Measurements from ENCODE around the gene MOB1B.
"Not testable (repeated sequence)": the region's sequence is repeated elsewhere in the genome, so short reads cannot be mapped to it uniquely, and the experiment has no call there.

Gene MOB1B

DNA sequence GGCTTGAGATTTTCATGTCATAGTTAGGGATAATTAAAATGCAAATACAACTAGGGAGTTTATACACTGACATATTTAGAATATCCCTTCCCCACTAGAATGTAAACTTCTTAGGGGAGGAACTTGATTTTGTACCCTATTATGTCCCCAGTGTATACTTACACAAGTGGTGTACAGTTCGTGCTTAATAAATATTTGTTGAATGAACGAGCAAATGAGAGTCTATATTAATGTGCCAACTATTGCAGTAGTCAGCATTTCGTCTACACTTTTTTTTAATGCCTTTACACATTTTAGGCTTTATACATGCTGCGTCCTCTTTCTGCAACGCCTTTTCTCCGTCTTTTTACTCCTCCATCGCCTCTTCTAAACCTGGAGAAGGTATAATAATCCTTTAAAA, 8.4 kb upstream of the MOB1B start:
- CTCF ChIA-PET, result no interaction called here
- TF ChIP-seq LEF1 (IDR thresholded peaks at IDR 0.05; ENCODE audit: borderline replicate concordance) (no peak), NFRKB (IDR thresholded peaks at IDR 0.05) (no peak), ELF4 (IDR thresholded peaks at IDR 0.05) (no peak), ZNF384 (IDR thresholded peaks at IDR 0.05) (no peak), FOXA1 (IDR thresholded peaks at IDR 0.05) (no peak), CTBP1 (IDR thresholded peaks at IDR 0.05; ENCODE audit: borderline replicate concordance) (no peak), L3MBTL2 (conservative IDR thresholded peaks at IDR 0.05) (no peak), HDGF (IDR thresholded peaks at IDR 0.05; ENCODE audit: borderline replicate concordance) (no peak), FOXM1 (IDR thresholded peaks at IDR 0.05; ENCODE audit: borderline replicate concordance) (no peak), SP1 (IDR thresholded peaks at IDR 0.05) (no peak), FOXK2 (IDR thresholded peaks at IDR 0.05) (no peak), ARNT (IDR thresholded peaks at IDR 0.05) (no peak), SUZ12 (IDR thresholded peaks at IDR 0.05) (no peak), TARDBP (IDR thresholded peaks at IDR 0.05) (no peak), BHLHE40 (IDR thresholded peaks at IDR 0.05; ENCODE audit: borderline replicate concordance) (no peak)
- TF ChIP-seq, protein P1, sequence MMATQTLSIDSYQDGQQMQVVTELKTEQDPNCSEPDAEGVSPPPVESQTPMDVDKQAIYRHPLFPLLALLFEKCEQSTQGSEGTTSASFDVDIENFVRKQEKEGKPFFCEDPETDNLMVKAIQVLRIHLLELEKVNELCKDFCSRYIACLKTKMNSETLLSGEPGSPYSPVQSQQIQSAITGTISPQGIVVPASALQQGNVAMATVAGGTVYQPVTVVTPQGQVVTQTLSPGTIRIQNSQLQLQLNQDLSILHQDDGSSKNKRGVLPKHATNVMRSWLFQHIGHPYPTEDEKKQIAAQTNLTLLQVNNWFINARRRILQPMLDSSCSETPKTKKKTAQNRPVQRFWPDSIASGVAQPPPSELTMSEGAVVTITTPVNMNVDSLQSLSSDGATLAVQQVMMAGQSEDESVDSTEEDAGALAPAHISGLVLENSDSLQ (IDR thresholded peaks at IDR 0.05), result no peak
- POLR2A ChIA-PET, result interaction anchor here (1.5 kb wide), 1 partner anchor 8 kb away, joined by 4 read pairs; the partner anchor contains the start of gene MOB1B

DNA sequence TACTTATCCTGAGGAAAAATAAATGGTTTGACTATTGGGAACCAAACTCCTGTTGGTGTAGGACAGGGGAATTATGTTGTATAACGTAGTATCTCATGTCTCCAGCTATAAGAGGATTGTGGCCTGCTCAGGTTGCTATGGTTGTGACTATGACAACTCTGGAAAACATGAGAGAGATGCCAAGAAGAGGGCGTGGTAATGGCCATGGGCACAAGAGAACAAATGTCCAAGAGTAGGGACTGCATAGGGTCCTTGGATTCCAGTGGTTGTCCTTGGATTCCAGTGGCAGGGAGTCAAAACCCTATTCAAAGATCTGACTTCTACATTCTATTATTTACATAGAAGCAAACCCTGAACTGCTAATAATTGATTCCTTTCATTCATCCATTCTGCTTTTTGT, 6.8 kb upstream of the MOB1B start:
- TF ChIP-seq ZNF384 (IDR thresholded peaks at IDR 0.05) (no peak), BHLHE40 (IDR thresholded peaks at IDR 0.05; ENCODE audit: borderline replicate concordance) (no peak), ELF4 (IDR thresholded peaks at IDR 0.05) (no peak), NFRKB (IDR thresholded peaks at IDR 0.05) (no peak), FOXM1 (IDR thresholded peaks at IDR 0.05; ENCODE audit: borderline replicate concordance) (no peak), ARNT (IDR thresholded peaks at IDR 0.05) (no peak), FOXK2 (IDR thresholded peaks at IDR 0.05) (no peak), HDGF (IDR thresholded peaks at IDR 0.05; ENCODE audit: borderline replicate concordance) (no peak), CTBP1 (IDR thresholded peaks at IDR 0.05; ENCODE audit: borderline replicate concordance) (no peak), SUZ12 (IDR thresholded peaks at IDR 0.05) (no peak), L3MBTL2 (conservative IDR thresholded peaks at IDR 0.05) (no peak), TARDBP (IDR thresholded peaks at IDR 0.05) (no peak), LEF1 (IDR thresholded peaks at IDR 0.05; ENCODE audit: borderline replicate concordance) (no peak)
- TF ChIP-seq, protein P1 (IDR thresholded peaks at IDR 0.05), result no peak
- POLR2A ChIA-PET, result no interaction called here
- CTCF ChIA-PET, result no interaction called here
- no peak for DNase-seq (ENCODE audit: extremely low spot score)

More for the DNA sequence above, 8.4 kb upstream of the MOB1B start:
- DNase-seq (ENCODE audit: extremely low spot score), result no peak

DNA sequence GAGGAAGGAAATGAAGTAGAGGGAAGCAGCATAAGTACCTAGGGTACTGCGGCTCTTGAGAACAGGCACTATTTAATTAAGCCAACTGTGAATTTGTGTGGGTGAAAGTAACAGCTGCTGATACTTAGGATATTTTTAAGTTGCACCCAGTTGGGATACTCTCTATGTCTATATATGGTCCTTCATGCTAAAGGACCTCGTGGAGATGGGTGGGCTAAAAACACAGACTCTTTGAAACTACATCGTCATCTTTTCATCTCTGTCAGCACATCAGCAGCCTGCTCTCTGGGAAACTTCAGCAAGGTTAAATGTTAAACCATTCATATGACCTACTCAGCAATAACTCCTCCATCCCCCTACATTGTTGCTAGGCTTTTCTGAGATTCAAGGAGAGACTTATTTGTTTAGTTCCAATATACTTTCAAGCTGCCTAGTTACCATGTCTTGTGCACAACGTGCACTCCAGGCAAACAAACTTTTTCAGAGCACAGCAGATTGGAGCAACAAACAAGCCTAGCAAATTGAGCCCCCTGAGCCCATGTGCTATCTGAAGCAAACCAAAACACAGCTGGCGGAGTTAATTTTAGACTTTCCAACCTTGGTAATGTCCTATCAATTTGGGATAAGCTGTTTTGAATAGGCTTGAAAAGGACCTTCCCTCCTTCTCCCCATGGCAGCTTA, 6.2 kb upstream of the MOB1B start:
- CTCF ChIA-PET, result no interaction called here

DNA sequence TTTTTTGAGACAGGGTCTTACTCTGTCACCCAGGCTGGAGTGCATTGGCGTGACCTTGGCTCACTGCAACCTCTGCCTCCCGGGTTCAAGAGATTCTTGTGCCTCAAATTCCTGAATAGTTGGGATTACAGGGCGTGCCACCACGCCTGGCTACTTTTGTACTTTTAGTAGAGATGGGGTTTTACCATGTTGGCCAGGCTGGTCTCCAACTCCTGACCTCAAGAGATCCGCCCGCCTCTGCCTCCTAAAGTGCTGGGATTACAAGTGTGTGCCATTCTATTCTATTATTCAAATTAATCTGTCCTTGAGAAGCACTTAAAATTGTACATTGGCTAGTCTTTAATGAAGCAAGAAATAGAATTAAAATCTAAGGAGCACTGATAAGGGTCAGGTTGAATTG, 3.6 kb upstream of the MOB1B start:
- CTCF ChIA-PET, result not testable (repeated sequence)

More for the DNA sequence above, 6.2 kb upstream of the MOB1B start:
- POLR2A ChIA-PET, result no interaction called here
- DNase-seq (ENCODE audit: extremely low spot score), result no peak
- TF ChIP-seq LEF1 (IDR thresholded peaks at IDR 0.05; ENCODE audit: borderline replicate concordance), result no peak

DNA sequence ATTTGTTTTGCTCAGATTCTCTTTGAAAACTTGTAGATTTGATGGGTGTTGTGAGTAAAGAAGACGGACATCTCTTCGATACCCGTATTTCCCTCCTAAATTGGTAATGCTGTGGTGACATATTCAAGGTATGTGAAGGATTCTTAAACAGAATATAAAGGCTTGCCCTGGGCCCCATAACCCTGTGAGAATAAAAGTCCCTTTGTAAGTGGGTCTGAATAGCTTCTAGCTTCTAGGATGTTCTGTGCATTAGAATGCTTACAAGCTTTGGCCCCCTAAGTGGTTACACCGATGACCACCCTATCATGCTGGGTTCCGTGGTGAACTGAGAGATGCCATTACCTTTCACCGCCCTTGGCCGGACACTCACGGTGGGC, 574 bp upstream of the MOB1B start:
- TF ChIP-seq CTBP1 (IDR thresholded peaks at IDR 0.05; ENCODE audit: borderline replicate concordance) (no peak), SP1 (IDR thresholded peaks at IDR 0.05) (no peak), ELF4 (IDR thresholded peaks at IDR 0.05) (no peak), LEF1 (IDR thresholded peaks at IDR 0.05; ENCODE audit: borderline replicate concordance) (no peak), NFRKB (IDR thresholded peaks at IDR 0.05) (no peak)
- POLR2A ChIA-PET, result interaction anchor here (0.7 to 2.2 kb wide), 12 partner anchors 9 to 201 kb away, joined by 3 to 11 read pairs (median 4); partner anchors contain the start of genes DCK and GRSF1
- CTCF ChIA-PET, result interaction anchor here (0.5 to 0.6 kb wide), 2 partner anchors 184 to 210 kb away, joined by 3 to 4 read pairs; no protein-coding TSS in a partner anchor
- no peak for DNase-seq (ENCODE audit: extremely low spot score)

More for the DNA sequence above, 3.6 kb upstream of the MOB1B start:
- DNase-seq (ENCODE audit: extremely low spot score), result not testable (repeated sequence)
- POLR2A ChIA-PET, result interaction anchor here (1.0 kb wide), 1 partner anchor 54 kb away, joined by 3 read pairs; no protein-coding TSS in a partner anchor

DNA sequence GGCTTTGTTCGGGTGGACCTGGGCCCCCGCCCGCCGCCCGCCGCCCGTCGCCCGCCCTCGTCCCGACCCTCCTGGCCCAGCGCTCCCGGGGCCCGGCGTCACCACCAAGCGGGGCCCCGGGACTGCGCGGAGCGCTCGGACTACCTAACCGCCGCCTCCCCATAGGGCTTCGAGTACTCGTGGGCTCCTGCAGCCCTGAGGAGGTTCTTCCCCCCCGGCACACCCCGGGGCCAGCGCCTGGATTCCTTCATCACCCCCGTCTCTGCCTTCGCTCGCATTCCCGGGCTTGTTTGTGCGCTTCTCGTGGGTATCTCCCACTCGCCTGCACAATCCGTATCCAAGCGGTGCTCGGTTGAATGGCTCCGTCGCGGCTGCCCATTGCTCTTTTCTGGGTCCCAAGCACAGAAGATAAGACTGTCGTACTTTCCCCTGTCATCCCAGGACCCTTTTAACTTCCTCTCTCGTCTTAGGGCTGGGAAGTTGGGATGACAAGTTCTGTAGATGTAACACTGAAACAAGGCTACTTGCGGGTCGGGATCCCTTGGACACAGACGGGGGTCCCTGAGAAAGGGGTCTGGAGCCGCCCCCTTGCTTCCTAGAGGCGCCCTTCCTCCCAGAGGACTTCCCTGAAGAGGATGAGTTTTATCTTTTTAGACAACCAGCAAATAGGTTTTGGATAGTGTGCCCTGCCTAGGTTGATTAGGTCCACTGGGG, 565 bp downstream of the MOB1B start:
- ChIA-PET CTCF (no interaction called here), POLR2A (interaction anchor here (0.6 to 2.2 kb wide), 17 partner anchors 8 to 202 kb away, joined by 3 to 11 read pairs (median 4); partner anchors contain the start of genes DCK and GRSF1)
- no peak for TF ChIP-seq SP1 (IDR thresholded peaks at IDR 0.05)
- TF ChIP-seq FOXK2 (IDR thresholded peaks at IDR 0.05), result no peak
- no peak for TF ChIP-seq LEF1 (IDR thresholded peaks at IDR 0.05; ENCODE audit: borderline replicate concordance)
- no peak for TF ChIP-seq FOXM1 (IDR thresholded peaks at IDR 0.05; ENCODE audit: borderline replicate concordance)
- TF ChIP-seq FOXA1 (IDR thresholded peaks at IDR 0.05), result no peak
- no peak for TF ChIP-seq ZNF384 (IDR thresholded peaks at IDR 0.05)
- no peak for TF ChIP-seq HDGF (IDR thresholded peaks at IDR 0.05; ENCODE audit: borderline replicate concordance)
- TF ChIP-seq TARDBP (IDR thresholded peaks at IDR 0.05), result no peak
- no peak for TF ChIP-seq CTBP1 (IDR thresholded peaks at IDR 0.05; ENCODE audit: borderline replicate concordance)
- no peak for TF ChIP-seq ARNT (IDR thresholded peaks at IDR 0.05)
- TF ChIP-seq L3MBTL2 (conservative IDR thresholded peaks at IDR 0.05), result no peak
- TF ChIP-seq SUZ12 (IDR thresholded peaks at IDR 0.05), result no peak
- no peak for TF ChIP-seq BHLHE40 (IDR thresholded peaks at IDR 0.05; ENCODE audit: borderline replicate concordance)
- no peak for TF ChIP-seq ELF4 (IDR thresholded peaks at IDR 0.05)
- TF ChIP-seq NFRKB (IDR thresholded peaks at IDR 0.05), result no peak
- TF ChIP-seq, protein P1 (IDR thresholded peaks at IDR 0.05), result no peak
- peak; percentile 46 for DNase-seq (ENCODE audit: extremely low spot score)

Data from HEK293T (cell line).